Mononuclear cell (primary cell): ENCODE measurements around the gene ETV4. TPM values are rescaled to one million over a fixed set of nuclear protein-coding genes. Genes with fewer than 3 reads are reported as not detected.
"Not testable (repeated sequence)": the region's sequence is repeated elsewhere in the genome, so short reads cannot be mapped to it uniquely, and the experiment has no call there.

ENCODE experiments used
- H3K27me3 ChIP-seq: 2 replicates; pipeline ENCODE4 v1.6.0; 2011; ENCODE audit warnings: low read length, control low read depth; ENCODE audit not compliant: insufficient read depth
- H3K4me1 ChIP-seq: 2 replicates; pipeline ENCODE4 v1.5.1; 2011; ENCODE audit warnings: mild to moderate bottlenecking, low read length, control low read depth; ENCODE audit not compliant: insufficient read depth
- H3K4me3 ChIP-seq: 2 replicates; pipeline ENCODE4 v1.5.1; 2011; ENCODE audit warnings: mild to moderate bottlenecking, low read length, moderate library complexity
- H3K9me3 ChIP-seq: 2 replicates; pipeline ENCODE4 v1.5.1; 2011; ENCODE audit warnings: low read depth, mild to moderate bottlenecking, control low read depth, low read length
- total RNA-seq: library from RNA; depleted of rRNA; stranded (reverse); fragments of >200 nt; gene quantifications from one replicate; pipeline ENCODE4 v1.2.3, GENCODE V29; 2012

ETV4 gene
- total RNA-seq, 1 donor = not detected

DNA sequence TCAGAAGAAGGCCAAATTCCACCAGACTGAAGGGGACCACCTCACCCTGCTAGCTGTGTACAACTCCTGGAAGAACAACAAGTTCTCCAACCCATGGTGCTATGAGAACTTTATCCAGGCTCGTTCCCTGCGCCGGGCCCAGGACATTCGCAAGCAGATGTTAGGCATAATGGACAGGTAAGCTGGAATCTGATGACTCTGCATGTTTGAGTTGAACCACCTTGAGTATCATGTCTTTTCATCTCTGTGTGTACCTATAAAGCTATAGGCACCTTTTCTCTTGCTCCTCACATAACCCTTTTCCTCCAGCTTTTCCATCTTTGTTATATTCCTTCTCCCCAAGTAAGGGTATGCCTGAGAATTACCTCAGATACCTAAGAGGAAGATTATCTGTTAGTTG, 24.8 kb downstream of the ETV4 start:
- Histone ChIP-seq H3K9me3 (no peaks in the 10 kb centered on the region), H3K27me3 (no peaks in the 10 kb centered on the region), H3K4me1 (no peaks in the 10 kb centered on the region), H3K4me3 (no peak overlapping the region)

DNA sequence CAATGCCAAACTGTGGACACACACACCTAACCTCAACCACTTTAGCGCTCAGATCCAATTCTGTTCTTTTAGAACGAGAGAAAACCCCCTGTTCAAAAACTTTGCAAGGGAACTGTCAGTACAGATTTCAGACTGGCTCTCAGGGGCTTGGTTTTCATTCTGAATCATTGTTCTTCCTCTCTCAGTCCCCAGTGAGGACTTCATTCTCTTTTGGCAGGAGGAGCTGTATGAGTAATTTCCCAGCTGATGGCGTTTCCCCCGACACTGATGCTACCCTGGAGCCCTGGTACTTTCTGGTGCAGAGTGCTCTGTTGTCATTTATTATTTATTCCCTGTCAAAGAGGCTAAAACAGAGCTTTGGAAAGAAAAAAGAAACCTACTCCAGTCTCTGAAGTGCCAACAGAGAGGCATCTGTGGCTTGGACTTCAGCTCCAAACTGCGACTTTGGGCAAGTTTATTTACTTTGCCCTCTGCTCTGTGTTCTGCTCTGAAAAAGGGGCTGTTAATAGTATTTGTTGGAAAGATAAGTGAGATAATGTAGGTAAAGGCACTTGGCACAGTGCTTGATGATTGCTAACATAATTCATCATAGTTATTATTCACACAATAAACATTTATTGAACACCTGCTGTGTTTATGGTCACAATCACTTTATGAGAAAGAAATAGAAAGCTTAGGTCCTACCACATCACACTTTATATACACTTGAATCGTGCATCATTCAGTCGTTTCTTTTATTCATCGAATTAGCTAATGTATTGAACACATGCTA, 28.3 kb downstream of the ETV4 start:
- Histone ChIP-seq H3K27me3 (no peaks in the 10 kb centered on the region), H3K4me1 (no peaks in the 10 kb centered on the region), H3K4me3 (no peak overlapping the region), H3K9me3 (no peaks in the 10 kb centered on the region)

DNA sequence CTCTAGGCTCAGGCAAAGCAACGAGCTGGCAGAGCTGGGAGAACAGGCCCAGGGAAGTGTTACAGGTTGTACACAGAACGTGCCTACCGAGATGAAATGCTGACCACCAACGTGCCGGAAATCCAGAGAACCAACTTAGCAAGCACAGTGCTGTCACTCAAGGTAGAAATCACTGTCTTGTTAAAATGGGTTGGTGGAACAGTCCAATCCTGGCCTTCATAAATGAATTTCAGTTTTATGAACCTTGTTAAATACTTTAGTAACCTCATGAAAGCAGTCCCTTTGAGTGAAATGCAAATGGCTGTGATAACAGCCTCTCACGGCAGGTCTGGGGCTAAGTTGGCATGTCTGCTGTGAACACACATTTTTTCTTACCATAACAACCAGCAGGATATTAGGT, 29.0 kb downstream of the ETV4 start:
- Histone ChIP-seq H3K9me3 (no peaks in the 10 kb centered on the region), H3K4me3 (no peak overlapping the region), H3K27me3 (no peaks in the 10 kb centered on the region), H3K4me1 (no peaks in the 10 kb centered on the region)

DNA sequence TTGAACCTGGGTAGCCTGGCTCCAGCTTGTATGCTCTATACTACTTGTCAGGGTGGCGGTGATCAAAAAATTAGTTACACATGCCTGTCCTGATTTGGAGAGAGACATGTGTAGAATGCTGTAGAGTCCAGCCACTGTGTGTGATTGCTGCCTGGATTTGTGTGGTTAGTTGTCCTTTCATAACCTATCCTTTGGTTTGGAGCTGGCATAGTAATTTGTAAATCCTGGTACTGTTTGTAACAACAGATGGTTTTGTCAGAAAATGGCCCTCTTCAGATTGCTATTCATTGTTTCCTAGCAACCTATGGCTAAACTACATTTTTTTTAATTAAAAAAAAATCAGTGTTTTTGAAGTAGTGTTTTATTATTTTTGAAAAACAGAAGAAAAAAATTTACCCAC, 30.5 kb downstream of the ETV4 start:
- H3K4me1 ChIP-seq = no peaks in the 10 kb centered on the region
- no peaks in the 10 kb centered on the region for H3K27me3 ChIP-seq
- H3K9me3 ChIP-seq = no peaks in the 10 kb centered on the region
- H3K4me3 ChIP-seq = no peak overlapping the region

DNA sequence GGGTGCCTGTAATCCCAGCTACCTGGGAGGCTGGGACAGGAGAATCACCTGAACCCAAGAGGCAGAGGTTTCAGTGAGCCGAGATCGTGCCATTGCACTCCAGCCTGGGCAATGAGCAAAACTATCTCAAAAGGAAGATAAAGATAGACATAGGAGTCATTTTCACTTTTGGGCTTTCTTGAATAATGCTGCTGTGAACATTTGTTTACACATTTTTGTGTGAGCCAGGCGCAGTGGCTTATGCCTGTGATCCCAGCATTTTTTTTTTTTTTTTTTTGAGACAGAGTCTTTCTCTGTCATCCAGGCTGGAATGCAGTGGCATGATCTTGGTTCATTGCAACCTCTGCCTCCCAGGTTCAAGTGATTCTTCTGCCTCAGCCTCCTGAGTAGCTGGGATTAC, 34.9 kb downstream of the ETV4 start:
- not testable (repeated sequence) for H3K4me1 ChIP-seq, H3K4me3 ChIP-seq, H3K27me3 ChIP-seq, H3K9me3 ChIP-seq

DNA sequence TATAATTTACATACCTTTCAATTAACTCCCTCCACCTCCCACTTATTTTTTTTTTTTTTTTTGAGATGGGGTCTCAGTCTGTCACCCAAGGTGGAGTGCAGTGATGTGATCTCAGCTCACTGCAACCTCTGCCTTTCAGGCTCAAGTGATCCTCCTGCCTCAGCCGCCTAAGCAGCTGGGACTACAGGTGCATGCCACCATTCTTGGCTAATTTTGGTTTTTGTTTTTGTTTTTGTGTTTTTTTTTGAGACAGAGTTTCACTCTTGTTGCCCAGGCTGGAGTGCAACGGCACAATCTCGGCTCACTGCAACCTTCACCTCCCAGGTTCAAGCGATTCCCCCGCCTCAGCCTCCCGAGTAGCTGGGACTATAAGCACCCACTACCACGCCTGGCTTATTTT, 36.7 kb downstream of the ETV4 start:
- H3K4me3 ChIP-seq, H3K9me3 ChIP-seq, H3K4me1 ChIP-seq, H3K27me3 ChIP-seq: not testable (repeated sequence)

DNA sequence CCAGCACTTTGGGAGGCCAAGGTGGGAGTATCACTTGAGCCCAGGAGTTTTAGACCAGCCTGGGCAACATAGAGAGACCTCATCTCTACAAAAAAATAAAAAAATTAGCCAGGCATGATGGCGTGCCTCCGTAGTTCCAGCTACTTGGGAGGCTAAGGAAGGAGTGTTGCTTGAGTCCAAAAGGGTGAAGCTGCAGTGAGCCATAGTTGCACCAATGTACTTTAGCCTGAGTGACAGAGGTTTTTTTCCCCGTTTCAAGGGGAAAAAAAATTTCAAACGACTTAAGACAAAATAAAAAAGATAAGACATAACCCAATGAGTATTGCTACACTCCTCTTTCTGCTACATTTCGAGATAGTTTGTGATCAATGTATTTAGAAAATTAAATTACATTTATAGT, 55.5 kb downstream of the ETV4 start:
- Histone ChIP-seq H3K4me3 (no peak overlapping the region), H3K9me3 (no peaks in the 10 kb centered on the region), H3K4me1 (peaks cover 13% of the 10 kb centered on the region), H3K27me3 (no peaks in the 10 kb centered on the region)

DNA sequence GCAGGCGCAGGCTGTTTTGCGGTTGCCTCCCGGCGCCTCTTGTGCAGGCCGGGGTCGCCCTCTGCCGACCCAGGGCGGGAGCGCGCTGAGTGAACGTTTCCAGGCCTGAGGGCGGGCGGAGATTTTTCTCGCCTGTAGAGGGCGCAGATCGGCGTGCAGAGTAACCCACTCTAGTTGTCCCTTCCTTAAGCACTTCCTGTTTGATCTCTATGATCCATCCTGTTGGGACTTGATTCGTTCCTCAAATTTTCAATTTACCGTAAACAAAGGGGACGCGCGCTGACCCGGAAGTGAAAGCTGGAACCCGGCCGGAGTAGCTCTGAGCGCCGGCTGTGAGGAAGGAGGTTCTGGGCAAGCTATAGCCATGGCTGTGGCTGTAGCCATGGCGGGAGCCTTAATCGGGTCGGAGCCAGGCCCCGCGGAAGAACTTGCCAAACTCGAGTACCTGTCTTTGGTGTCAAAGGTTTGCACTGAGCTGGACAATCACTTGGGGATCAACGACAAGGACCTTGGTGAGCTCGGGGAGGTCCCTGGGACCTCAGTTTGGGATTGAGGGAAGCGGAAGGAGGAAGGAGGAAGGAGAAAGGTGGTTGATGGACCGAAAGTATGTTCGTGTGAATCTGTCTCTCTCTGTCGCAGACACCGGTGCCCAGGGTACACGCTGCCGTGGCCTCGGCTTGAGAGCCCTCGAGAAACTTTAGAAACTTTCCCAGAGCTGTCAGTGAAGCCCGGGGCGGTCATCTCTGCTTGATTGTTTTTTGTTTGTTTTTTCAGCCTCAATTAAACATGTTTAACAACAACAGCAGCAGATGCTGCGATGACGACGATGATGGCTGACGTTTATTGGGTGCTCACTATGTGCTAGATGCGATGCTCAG, 62.2 kb downstream of the ETV4 start, which contains the start of gene DHX8:
DHX8 (plus strand) TSS at position 302 of the 878 bp plus-strand sequence; CDS start at position 365, 63 bp downstream.
- Histone ChIP-seq H3K4me1 (peaks cover 34% of the 10 kb centered on the region), H3K9me3 (no peaks in the 10 kb centered on the region), H3K27me3 (no peaks in the 10 kb centered on the region), H3K4me3 (peak within 1 kb of the TSS; percentile 57)

DNA sequence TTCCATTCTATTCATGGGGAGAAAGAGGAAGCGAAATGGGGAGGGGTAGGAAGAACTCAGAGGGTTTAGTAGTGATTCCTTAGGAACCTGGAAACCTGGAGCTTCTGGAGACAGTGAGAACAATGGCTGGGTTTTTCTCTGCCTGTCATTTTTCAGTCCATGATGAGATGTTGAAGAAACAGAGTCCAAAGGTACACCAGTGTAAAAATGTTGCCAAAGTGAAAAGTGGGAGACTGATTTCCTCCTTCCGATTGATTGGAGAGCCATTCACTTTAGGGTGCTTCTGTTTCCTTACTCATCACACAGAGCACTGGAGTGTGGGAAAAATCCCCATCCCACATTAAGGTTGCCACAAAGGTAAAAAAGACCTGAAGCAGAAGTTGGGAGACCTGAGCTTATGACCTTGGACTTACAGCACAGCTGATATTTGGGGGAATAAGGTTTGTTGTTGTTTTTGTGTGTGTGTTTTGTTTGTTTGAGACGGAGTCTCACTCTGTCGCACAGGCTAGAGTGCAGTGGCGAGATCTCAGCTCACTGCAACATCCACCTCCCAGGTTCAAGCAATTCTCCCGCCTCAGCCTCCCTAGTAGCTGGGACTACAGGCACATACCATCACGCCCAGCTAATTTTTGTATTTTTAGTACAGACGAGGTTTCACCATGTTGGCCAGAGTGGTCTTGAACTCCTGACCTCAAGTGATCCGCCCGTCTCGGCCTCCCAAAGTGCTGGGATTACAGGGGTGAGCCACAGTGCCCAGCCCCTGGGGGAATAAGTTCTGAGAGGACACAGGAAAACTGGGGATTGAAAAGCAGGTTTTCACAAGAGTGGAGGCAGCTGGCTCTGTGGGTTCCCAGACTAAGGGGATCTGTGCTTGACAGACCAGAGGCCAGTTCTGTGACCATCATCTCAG, 63.8 kb downstream of the ETV4 start:
- H3K9me3 ChIP-seq = no peaks in the 10 kb centered on the region
- peaks cover 31% of the 10 kb centered on the region for H3K4me1 ChIP-seq
- no peak overlapping the region for H3K4me3 ChIP-seq
- H3K27me3 ChIP-seq = no peaks in the 10 kb centered on the region

DNA sequence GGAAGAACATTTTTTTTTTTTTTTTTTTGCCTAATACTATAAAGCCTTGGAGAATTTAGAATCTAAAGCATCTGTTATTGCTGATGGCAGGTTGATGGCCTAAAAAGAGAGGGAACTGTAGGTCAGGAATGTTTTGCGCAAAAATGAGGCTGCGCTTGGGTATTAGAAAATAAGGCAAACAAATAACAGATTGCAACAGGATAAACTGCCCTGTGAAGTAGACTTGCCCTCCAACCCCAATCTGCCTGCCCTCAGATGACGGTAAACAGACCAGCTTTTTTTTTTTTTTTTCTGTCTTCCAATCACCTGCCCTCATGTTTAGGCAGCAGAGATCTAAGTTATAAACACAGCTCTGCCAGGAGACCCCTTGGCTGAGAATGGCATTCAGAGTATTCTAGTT, 66.2 kb downstream of the ETV4 start:
- H3K27me3 ChIP-seq = no peaks in the 10 kb centered on the region
- H3K4me3 ChIP-seq = no peak overlapping the region
- H3K4me1 ChIP-seq = peaks cover 15% of the 10 kb centered on the region
- no peaks in the 10 kb centered on the region for H3K9me3 ChIP-seq

Other genes with a start within 250 kb of the ETV4 start
- gene ARL4D, start 147.3 kb downstream of the ETV4 start, total RNA-seq = 1.5 TPM
- gene DHX8, start 62.4 kb downstream of the ETV4 start, total RNA-seq = 87.4 TPM
- gene MEOX1, start 115.6 kb upstream of the ETV4 start, total RNA-seq = 0.42 TPM
- not detected for gene SOST, start 212.5 kb upstream of the ETV4 start, total RNA-seq
- 16.6 TPM for gene DUSP3, start 232.6 kb upstream of the ETV4 start, total RNA-seq
- gene CFAP97D1, start 234.1 kb upstream of the ETV4 start, total RNA-seq = not detected